Psoas muscle (tissue), 8 donors: ENCODE results near the gene BCAR3. TPM values are rescaled to one million over a fixed set of nuclear protein-coding genes. Genes with fewer than 3 reads are reported as not detected.

Source experiments
- ATAC-seq, 4 donors: fragments of 200-7000 bp; cut with Tn5 transposase; one replicate each; pipeline ENCODE4 v1.9.1; 2020; ENCODE audit warnings: moderate library complexity in 3 of 4, mild to moderate bottlenecking in 2 of 4
- DNase-seq, 2 donors: peaks; one replicate each; pipeline ENCODE4 v3.0.0-alpha.2; 2020
- H3K27ac ChIP-seq: fragments of 200-600 bp; one replicate; pipeline ENCODE4 v1.8.0; 2022
- H3K27me3 ChIP-seq, 3 donors: fragments of 200-600 bp in 1 of 3; one replicate each; pipeline versions ENCODE4 v1.6.1 to v1.8.0; 2013 to 2022; ENCODE audit warnings: low read length in 2 of 3, mild to moderate bottlenecking in 2 of 3, moderate library complexity in 1 of 3; ENCODE audit not compliant: insufficient read depth in 3 of 3
- H3K36me3 ChIP-seq, 2 donors: fragments of 200-600 bp in 1 of 2; one replicate each; pipeline versions ENCODE4 v1.6.1 to v1.8.0; 2013 to 2022; ENCODE audit warnings: low read depth in 1 of 2, mild to moderate bottlenecking in 1 of 2, moderate library complexity in 1 of 2; ENCODE audit not compliant: insufficient read depth in 1 of 2
- H3K4me1 ChIP-seq: fragments of 200-600 bp; one replicate; pipeline ENCODE4 v1.8.0; 2022
- H3K4me3 ChIP-seq: fragments of 200-600 bp; one replicate; pipeline ENCODE4 v1.8.0; 2022; ENCODE audit warnings: mild to moderate bottlenecking
- H3K9me3 ChIP-seq: fragments of 200-600 bp; one replicate; pipeline ENCODE4 v1.8.0; 2022
- WGBS, 3 donors: extraction: QIAGEN DNeasy Blood & Tissue Kit; methylation state at CpG; one replicate each; pipeline versions ENCODE4 v1.1.6 to v1.1.7; 2013; 5-methylcytosine and 5-hydroxymethylcytosine counted together
- intact Hi-C, 2 donors: fragments of 100-400 bp; cut with DNase I; formaldehyde crosslinking; loops; one replicate each; pipeline versions ENCODE4 v1.11.0 to v1.14.2; 2022
- polyA plus RNA-seq, 3 donors: library from polyadenylated mRNA; stranded (reverse); fragments of 200-250 nt; gene quantifications; one replicate each; pipeline ENCODE4 v1.2.3, GENCODE V29; 2013
- total RNA-seq, 4 donors: library from RNA; stranded (reverse); fragmentation: NEBNext Ultra II Directional in 2 of 4; extraction: Animal tissue kit (Norgen Biotek cat#: 25700) in 2 of 4; gene quantifications; one replicate each; pipeline versions ENCODE4 v1.2.1 to v1.2.4, GENCODE V29; 2021 to 2023
- TF ChIP-seq, protein P1 (sequence below): fragments of 200-600 bp; IDR thresholded peaks from one replicate; pipeline ENCODE4 v1.8.0; 2022; ENCODE audit warnings: antibody characterized with exemption
- donor health status: healthy with polysubstance abuse.
- donor health status: DM: no; HTN: no; CAD: no; lungs with moderate emphysema.
- donor health status: Bipolar disorder and iron deficiency.
- donor health status: healthy.
- donor health status: DM: yes; HTN: yes; CAD: no.
- donor health status: DM: no; HTN: no; CAD: no.
- donor health status: DM: no; HTN: no; CAD: no.
- donor health status: DM: yes; HTN: yes; CAD: no.

BCAR3 gene
- total and polyA plus RNA-seq, 7 donors: 15.8 to 64.1 (median 18.4) TPM

DNA sequence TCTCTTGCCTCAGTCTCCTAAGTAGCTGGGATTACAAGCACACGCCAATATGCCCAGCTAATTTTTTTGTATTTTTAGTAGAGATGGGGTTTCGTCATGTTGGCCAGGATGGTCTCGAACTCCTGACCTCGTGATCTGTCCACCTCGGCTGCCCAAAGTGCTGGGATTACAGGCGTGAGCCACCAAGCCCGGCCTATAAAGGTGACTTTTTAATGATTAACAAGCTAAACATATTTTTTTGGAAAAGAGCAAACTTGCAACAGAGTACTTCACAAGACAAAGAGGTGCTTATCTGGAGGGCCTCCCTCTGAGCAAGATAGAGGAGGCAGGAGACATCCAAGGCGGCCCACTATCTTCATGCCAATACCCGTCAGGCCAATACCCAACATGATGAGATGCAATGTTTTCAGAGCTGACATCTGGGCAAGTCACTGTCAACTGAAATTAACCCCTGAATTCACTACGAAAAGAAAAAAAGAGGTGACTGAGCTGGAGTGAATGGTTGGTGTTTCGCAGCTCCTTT is 10.5 kb downstream of the BCAR3 start:
- DNase-seq (no peak), ATAC-seq (no peak)
- Histone ChIP-seq H3K9me3 (no peaks in the 10 kb centered on the region), H3K4me3 (no peak overlapping the region), H3K27ac (peak overlapping the region; percentile 21), H3K4me1 (peaks cover 50% of the 10 kb centered on the region), H3K27me3 (no peaks in the 10 kb centered on the region), H3K36me3 (peaks cover 5 to 9% of the 10 kb centered on the region in 2 donors)
- intact Hi-C loops: no loop called here
- WGBS, 3 donors: 91 to 97% (median 91%) methylated on average over 11 of the region's 11 CpGs
- TF ChIP-seq, protein P1, sequence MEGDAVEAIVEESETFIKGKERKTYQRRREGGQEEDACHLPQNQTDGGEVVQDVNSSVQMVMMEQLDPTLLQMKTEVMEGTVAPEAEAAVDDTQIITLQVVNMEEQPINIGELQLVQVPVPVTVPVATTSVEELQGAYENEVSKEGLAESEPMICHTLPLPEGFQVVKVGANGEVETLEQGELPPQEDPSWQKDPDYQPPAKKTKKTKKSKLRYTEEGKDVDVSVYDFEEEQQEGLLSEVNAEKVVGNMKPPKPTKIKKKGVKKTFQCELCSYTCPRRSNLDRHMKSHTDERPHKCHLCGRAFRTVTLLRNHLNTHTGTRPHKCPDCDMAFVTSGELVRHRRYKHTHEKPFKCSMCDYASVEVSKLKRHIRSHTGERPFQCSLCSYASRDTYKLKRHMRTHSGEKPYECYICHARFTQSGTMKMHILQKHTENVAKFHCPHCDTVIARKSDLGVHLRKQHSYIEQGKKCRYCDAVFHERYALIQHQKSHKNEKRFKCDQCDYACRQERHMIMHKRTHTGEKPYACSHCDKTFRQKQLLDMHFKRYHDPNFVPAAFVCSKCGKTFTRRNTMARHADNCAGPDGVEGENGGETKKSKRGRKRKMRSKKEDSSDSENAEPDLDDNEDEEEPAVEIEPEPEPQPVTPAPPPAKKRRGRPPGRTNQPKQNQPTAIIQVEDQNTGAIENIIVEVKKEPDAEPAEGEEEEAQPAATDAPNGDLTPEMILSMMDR: no peak

DNA sequence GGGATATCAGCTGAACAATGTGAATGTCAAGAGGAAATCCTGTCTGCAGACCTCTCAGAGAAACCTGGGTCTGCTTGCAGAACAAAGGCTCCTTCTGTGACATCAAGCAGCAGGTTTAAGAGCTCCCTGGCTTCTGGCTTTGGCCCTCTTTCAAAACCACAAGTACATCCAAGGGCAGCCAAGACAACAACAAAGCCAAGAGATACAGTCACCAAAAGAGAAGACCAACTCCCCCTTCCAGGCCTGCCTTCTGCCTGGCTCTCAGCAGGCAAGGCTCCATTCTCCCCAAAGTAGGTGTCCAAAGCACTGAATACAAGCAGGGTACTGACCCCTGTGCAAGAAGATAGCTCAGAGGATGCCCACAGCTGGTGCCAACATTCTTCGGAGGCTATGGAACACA is 11.5 kb downstream of the BCAR3 start:
- Histone ChIP-seq H3K9me3 (no peaks in the 10 kb centered on the region), H3K4me1 (peaks cover 40% of the 10 kb centered on the region), H3K4me3 (no peak overlapping the region), H3K36me3 (peaks cover 5 to 9% of the 10 kb centered on the region in 2 donors), H3K27me3 (no peaks in the 10 kb centered on the region), H3K27ac (peak overlapping the region; percentile 66)
- intact Hi-C loops: no loop called here
- DNase-seq: no peak
- TF ChIP-seq, protein P1: no peak
- ATAC-seq: peak; percentile 80 to 91 (median 86)
- 11 to 37% (median 14%) methylated on average over 1 of the region's 1 CpG for WGBS, 3 donors

DNA sequence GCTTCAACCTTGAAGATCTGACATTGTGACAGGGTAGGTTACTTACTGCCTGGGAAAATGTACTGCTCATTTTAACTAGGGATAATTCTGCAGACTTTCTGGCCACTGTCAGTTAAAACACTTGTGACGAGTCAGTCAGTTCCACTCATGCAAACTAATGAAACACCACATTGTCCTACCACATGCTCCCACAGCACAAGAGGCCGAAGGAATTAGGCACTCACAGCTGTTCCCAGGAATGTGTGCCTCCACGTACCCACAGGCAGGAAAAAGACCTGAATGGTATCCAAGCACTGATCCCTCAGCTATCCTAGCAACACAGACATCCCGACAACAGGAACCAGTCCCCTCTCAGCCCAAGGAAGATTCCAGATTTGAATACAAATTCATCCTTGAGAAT is 12.3 kb downstream of the BCAR3 start:
- Histone ChIP-seq H3K4me3 (no peak overlapping the region), H3K27me3 (no peaks in the 10 kb centered on the region), H3K9me3 (no peaks in the 10 kb centered on the region), H3K36me3 (peaks cover 5 to 6% of the 10 kb centered on the region in 2 donors), H3K4me1 (peaks cover 44% of the 10 kb centered on the region), H3K27ac (no peak overlapping the region)
- 48 to 55% (median 49%) methylated on average over 4 of the region's 4 CpGs for WGBS, 3 donors
- ATAC-seq (no peak), DNase-seq (no peak)
- intact Hi-C loops: loop anchor here in 1 of 2 donors (5.0 kb wide), 1 partner anchor 37 kb away; no protein-coding TSS in a partner anchor
- TF ChIP-seq, protein P1: no peak

DNA sequence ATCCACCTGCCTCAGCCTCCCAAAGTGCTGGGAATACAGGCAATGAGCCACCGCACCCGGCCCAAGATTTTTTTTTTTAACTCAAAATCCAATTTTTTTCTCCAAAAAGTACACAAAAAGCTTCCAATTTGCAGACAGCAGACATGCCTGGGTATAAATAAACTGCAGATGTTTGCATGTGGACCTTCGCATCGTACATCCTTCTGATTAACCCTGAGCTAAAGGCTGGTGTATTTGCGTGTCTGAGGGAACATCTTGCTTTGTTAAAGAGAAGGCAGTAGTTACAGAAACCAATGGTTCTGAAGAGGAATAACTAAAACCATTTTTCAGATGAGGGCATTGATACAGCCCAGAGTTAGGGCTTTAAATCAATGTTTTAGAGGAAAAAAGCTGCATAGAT is 12.7 kb downstream of the BCAR3 start:
- no peak overlapping the region for H3K27ac ChIP-seq
- H3K4me3 ChIP-seq: no peak overlapping the region
- peaks cover 2 to 5% of the 10 kb centered on the region in 2 donors for H3K36me3 ChIP-seq
- no peaks in the 10 kb centered on the region for H3K9me3 ChIP-seq
- DNase-seq (no peak), ATAC-seq (no peak)
- TF ChIP-seq, protein P1: no peak
- no peaks in the 10 kb centered on the region for H3K27me3 ChIP-seq
- 73 to 76% (median 73%) methylated on average over 5 of the region's 5 CpGs for WGBS, 3 donors
- intact Hi-C loops: loop anchor here in 1 of 2 donors (5.0 kb wide), 1 partner anchor 37 kb away; no protein-coding TSS in a partner anchor
- H3K4me1 ChIP-seq: peaks cover 46% of the 10 kb centered on the region

DNA sequence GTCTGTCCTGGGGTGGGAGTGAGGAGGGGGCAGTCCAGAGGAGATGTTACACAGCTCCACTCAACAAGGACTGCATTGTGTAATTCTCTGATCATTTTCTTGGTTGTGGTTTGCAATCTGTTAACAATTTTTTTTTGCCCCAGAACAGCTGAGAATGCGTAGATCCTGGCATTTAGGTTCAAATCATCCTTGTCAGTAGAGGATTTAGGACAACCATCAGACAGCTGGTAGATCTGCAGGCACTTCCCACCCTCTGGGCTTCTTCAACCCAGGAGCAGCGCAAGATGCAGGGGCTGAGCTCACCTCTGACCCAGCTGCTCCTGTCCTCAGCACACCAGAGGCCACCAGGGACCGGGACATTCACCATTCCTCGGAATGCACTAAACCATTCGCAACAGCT is 13.5 kb downstream of the BCAR3 start:
- H3K27ac ChIP-seq: no peak overlapping the region
- WGBS, 3 donors: 68 to 80% (median 74%) methylated on average over 5 of the region's 5 CpGs
- H3K4me3 ChIP-seq: no peak overlapping the region
- TF ChIP-seq, protein P1: no peak
- no peaks in the 10 kb centered on the region for H3K9me3 ChIP-seq
- no peak for DNase-seq
- H3K27me3 ChIP-seq: no peaks in the 10 kb centered on the region
- peaks cover 0 to 5% of the 10 kb centered on the region in 2 donors for H3K36me3 ChIP-seq
- ATAC-seq: no peak
- intact Hi-C loops: loop anchor here in 1 of 2 donors (5.0 kb wide), 1 partner anchor 36 kb away; no protein-coding TSS in a partner anchor
- peaks cover 40% of the 10 kb centered on the region for H3K4me1 ChIP-seq
